ENCODE data around the gene PKMYT1.
A peak's percentile ranks its signal among the peaks of the same experiment; 100 is the strongest.

Gene PKMYT1

GRCh38 chr16:3013998-3014690 is 33.9 kb upstream of the PKMYT1 start:
- no peaks in the 10 kb centered on the region for H3K36me3 ChIP-seq (ENCODE audit: control insufficient read depth, insufficient read depth, low read length)
- no peaks in the 10 kb centered on the region for H3K4me1 ChIP-seq (ENCODE audit: control insufficient read depth, insufficient read depth, low read length)
- peaks cover 9% of the 10 kb centered on the region for H3K27me3 ChIP-seq (ENCODE audit: control insufficient read depth, insufficient read depth, low read length)
- no peak overlapping the region for H3K4me3 ChIP-seq (ENCODE audit: low read length)
- H3K9ac ChIP-seq (ENCODE audit: low read length): no peak overlapping the region
- no peak overlapping the region for H3K27ac ChIP-seq (ENCODE audit: low read depth, low read length)

DNA sequence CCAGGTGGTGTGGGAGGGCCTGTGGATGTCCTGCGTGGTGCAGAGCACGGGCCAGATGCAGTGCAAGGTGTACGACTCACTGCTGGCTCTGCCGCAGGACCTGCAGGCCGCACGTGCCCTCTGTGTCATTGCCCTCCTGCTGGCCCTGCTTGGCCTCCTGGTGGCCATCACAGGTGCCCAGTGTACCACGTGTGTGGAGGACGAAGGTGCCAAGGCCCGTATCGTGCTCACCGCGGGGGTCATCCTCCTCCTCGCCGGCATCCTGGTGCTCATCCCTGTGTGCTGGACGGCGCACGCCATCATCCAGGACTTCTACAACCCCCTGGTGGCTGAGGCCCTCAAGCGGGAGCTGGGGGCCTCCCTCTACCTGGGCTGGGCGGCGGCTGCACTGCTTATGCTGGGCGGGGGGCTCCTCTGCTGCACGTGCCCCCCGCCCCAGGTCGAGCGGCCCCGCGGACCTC is 33.3 kb upstream of the PKMYT1 start:
- H3K4me3 ChIP-seq (ENCODE audit: low read length): no peak overlapping the region
- no peak overlapping the region for H3K9ac ChIP-seq (ENCODE audit: low read length)
- H3K4me1 ChIP-seq (ENCODE audit: control insufficient read depth, insufficient read depth, low read length): no peaks in the 10 kb centered on the region
- no peak overlapping the region for H3K27ac ChIP-seq (ENCODE audit: low read depth, low read length)
- H3K27me3 ChIP-seq (ENCODE audit: control insufficient read depth, insufficient read depth, low read length): peaks cover 12% of the 10 kb centered on the region
- no peaks in the 10 kb centered on the region for H3K36me3 ChIP-seq (ENCODE audit: control insufficient read depth, insufficient read depth, low read length)

DNA sequence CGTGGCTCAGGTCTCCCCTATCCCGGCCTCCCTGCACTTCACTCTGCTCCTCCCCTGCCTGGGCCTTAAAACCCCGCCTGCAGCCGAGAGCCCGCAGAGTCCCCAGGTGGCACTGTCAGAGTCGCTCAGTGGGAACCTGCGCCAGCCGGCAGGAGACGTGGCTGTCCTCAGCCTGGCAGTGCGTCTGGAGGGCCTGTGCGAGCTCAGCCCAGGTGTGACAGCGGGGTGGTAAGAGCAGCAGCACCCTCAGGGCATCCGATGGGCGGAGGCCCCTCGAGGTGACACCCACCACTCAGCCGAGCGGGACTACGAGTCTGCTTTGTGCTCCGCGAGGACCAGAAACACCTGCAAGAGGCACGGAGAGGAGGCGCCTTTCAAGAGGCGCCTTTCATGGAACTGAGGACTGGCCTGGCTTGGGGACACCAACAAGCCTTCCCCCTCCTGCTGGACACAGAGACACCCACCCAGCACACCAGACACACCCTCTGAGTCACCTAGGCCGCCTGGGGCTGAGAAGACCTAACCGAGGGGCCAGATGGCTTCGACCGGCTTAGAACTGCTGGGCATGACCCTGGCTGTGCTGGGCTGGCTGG is 32.7 kb upstream of the PKMYT1 start, which contains the start of gene CLDN9:
TSS of gene CLDN9 (plus strand) at position 96 of the 593 bp plus-strand sequence. CDS start at position 536, 440 bp downstream.
- Histone ChIP-seq H3K36me3 (ENCODE audit: control insufficient read depth, insufficient read depth, low read length) (no peaks in the 10 kb centered on the region), H3K4me1 (ENCODE audit: control insufficient read depth, insufficient read depth, low read length) (no peaks in the 10 kb centered on the region), H3K27me3 (ENCODE audit: control insufficient read depth, insufficient read depth, low read length) (peaks cover 17% of the 10 kb centered on the region), H3K27ac (ENCODE audit: low read depth, low read length) (no peak within 1 kb of the TSS), H3K9ac (ENCODE audit: low read length) (no peak within 1 kb of the TSS), H3K4me3 (ENCODE audit: low read length) (no peak within 1 kb of the TSS)

DNA sequence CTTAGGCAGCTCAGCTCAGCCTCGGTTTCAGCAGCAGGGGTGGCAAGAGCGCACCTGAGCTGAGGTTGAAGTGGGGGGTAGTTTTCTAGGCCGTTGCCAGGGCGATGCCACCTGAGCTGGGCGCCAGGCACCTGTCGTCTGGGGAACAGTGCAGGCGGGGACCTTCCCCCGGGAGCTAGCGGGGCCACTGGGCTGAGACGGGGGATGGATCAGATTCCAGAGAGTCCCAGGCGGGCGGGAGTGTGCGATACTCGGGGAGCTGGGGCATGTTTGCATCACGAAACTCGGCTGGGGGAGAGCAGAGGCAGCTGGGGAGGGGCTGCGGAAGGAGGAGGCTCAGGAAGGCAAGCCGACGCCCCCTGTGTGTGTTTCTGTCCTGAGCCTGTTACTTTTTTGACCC is 32.0 kb upstream of the PKMYT1 start:
- no peak overlapping the region for H3K4me3 ChIP-seq (ENCODE audit: low read length)
- H3K4me1 ChIP-seq (ENCODE audit: control insufficient read depth, insufficient read depth, low read length): no peaks in the 10 kb centered on the region
- no peak overlapping the region for H3K27ac ChIP-seq (ENCODE audit: low read depth, low read length)
- no peak overlapping the region for H3K9ac ChIP-seq (ENCODE audit: low read length)
- H3K27me3 ChIP-seq (ENCODE audit: control insufficient read depth, insufficient read depth, low read length): peaks cover 17% of the 10 kb centered on the region
- H3K36me3 ChIP-seq (ENCODE audit: control insufficient read depth, insufficient read depth, low read length): no peaks in the 10 kb centered on the region

DNA sequence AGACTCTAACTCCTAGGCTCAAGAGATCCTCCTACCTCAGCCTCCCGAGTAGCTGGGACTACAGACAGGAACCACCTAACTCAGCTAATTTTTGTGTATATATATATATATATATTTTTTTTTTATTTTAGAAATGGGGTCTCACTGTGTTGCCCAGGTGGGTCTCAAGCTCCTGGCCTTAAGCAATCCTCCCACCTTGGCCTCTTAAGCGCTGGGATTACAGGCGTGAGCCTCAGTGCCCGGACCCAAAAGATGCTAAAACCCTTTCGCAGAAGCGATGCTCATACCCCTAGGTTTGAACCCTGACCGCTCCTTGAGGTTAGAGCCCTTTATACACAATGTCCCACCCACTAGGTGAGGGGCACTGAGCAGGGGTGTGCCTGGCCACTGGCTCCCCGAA is 30.3 kb upstream of the PKMYT1 start:
- Histone ChIP-seq H3K4me3 (ENCODE audit: low read length) (no peak overlapping the region), H3K27ac (ENCODE audit: low read depth, low read length) (no peak overlapping the region), H3K27me3 (ENCODE audit: control insufficient read depth, insufficient read depth, low read length) (peaks cover 12% of the 10 kb centered on the region), H3K9ac (ENCODE audit: low read length) (no peak overlapping the region), H3K4me1 (ENCODE audit: control insufficient read depth, insufficient read depth, low read length) (no peaks in the 10 kb centered on the region), H3K36me3 (ENCODE audit: control insufficient read depth, insufficient read depth, low read length) (no peaks in the 10 kb centered on the region)

DNA sequence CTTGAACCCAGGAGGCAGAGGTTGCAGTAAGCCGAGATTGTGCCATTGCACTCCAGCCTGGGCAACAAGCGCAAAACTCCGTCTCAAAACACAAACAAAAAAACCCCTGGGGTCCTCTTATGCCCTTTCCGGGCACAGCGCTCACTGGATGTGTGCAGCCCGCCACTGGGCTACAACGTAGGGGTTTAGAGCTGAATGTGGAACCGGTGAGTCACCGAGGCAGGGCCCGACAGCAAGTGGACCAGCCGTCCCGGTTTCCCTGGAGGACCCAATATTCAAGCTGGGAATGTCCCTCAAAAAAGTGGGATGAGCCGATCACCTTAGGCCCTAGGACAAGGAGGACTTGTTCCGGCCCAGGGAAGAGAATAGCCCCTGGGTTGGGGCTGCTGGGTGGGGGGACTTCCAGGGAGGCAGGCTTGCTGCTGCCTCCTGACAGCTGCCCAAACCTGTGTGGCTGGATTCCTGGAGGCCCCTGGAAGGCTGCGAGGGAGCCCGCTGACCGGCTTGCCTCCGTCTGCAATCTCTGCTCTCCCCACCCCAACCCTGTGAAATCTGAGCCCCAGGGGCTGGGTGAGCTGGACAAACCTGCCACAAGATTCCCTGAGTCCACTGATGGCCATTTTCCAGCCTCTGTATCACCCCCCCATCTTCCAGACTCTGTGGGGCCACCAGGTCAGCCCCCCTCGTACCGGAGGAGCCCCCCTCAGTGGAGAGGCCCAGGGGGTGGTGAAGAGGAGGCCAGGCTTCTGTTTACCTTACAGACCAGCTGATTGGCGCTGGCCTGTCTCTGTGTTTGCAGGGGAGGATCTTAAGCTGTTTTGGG is 29.5 kb upstream of the PKMYT1 start:
- Histone ChIP-seq H3K27me3 (ENCODE audit: control insufficient read depth, insufficient read depth, low read length) (peaks cover 12% of the 10 kb centered on the region), H3K4me1 (ENCODE audit: control insufficient read depth, insufficient read depth, low read length) (no peaks in the 10 kb centered on the region), H3K4me3 (ENCODE audit: low read length) (no peak overlapping the region), H3K9ac (ENCODE audit: low read length) (no peak overlapping the region), H3K27ac (ENCODE audit: low read depth, low read length) (no peak overlapping the region), H3K36me3 (ENCODE audit: control insufficient read depth, insufficient read depth, low read length) (no peaks in the 10 kb centered on the region)

- Histone ChIP-seq H3K9ac (ENCODE audit: low read length) (no peak overlapping the region), H3K27ac (ENCODE audit: low read depth, low read length) (no peak overlapping the region), H3K4me1 (ENCODE audit: control insufficient read depth, insufficient read depth, low read length) (no peaks in the 10 kb centered on the region), H3K4me3 (ENCODE audit: low read length) (no peak overlapping the region), H3K36me3 (ENCODE audit: control insufficient read depth, insufficient read depth, low read length) (no peaks in the 10 kb centered on the region), H3K27me3 (ENCODE audit: control insufficient read depth, insufficient read depth, low read length) (peaks cover 12% of the 10 kb centered on the region)
These were observed 28.4 kb upstream of the PKMYT1 start for GRCh38 chr16:3008690-3009037.

DNA sequence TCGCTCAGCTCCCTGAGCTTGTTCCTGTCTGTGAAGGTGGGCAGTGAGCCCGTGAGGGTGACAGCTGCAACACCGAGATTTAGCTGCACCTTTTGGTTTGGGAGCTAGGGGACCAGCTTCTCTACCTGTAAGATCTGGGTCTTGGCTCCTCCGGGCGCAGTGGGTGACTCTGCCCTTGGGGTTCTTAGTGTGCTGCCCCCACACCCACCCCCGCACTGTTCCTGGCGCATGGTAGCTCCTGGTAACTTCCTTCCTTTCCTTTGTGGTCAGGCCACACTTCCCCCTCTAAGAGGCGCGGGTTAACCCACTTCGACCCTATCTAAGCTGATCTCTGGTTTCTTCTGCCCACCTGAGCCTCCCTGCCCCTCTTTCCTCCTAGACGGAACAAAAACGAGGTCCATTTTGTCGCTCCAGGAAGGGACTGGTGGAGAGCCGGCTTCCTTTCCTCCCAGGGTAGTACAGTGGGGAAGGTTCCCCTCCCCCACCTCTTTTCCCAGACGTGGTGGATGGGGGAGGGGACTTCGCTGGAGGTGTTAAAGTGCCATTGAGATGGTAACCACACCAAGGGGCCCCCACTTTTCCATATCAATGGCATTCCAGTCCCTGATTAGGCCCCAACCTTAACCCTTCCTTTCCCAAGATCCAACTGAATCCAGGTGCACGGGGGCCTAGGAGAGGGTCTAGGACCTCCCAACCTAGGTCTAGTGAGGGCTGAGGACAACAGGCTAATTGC is 27.9 kb upstream of the PKMYT1 start:
- Histone ChIP-seq H3K27me3 (ENCODE audit: control insufficient read depth, insufficient read depth, low read length) (peaks cover 12% of the 10 kb centered on the region), H3K4me1 (ENCODE audit: control insufficient read depth, insufficient read depth, low read length) (no peaks in the 10 kb centered on the region), H3K36me3 (ENCODE audit: control insufficient read depth, insufficient read depth, low read length) (no peaks in the 10 kb centered on the region), H3K27ac (ENCODE audit: low read depth, low read length) (no peak overlapping the region), H3K4me3 (ENCODE audit: low read length) (peak overlapping the region; percentile 14), H3K9ac (ENCODE audit: low read length) (no peak overlapping the region)

GRCh38 chr16:3007059-3007956 is 27.1 kb upstream of the PKMYT1 start:
- Histone ChIP-seq H3K4me1 (ENCODE audit: control insufficient read depth, insufficient read depth, low read length) (no peaks in the 10 kb centered on the region), H3K36me3 (ENCODE audit: control insufficient read depth, insufficient read depth, low read length) (no peaks in the 10 kb centered on the region), H3K4me3 (ENCODE audit: low read length) (peak overlapping the region; percentile 14), H3K27ac (ENCODE audit: low read depth, low read length) (no peak overlapping the region), H3K27me3 (ENCODE audit: control insufficient read depth, insufficient read depth, low read length) (peaks cover 10% of the 10 kb centered on the region), H3K9ac (ENCODE audit: low read length) (no peak overlapping the region)

DNA sequence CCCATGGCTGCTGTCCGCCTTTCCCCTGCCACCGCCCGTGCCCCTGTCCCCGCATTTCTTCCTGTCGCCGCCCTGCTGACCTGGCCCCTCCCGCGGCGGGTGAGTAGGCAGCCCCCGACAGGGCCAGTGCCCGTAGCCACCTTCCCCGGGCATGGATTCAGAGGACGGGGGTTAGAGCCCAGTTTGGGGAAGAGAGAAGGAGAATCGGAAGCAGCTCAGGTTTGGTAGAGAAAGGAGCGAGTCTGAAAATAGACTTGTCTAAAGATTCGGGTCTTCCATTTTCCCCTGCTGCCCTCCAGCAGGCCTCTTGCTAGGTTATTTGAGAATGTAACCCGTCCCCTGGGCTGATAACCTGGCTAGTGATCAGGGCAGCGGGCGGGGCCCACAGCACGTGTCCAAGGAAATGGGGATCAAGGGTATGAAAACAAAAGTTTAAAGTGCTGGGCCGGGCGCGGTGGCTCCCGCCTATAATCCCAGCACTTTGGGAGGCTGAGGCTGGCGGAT is 24.6 kb upstream of the PKMYT1 start:
- Histone ChIP-seq H3K9ac (ENCODE audit: low read length) (peak overlapping the region; percentile 28), H3K27me3 (ENCODE audit: control insufficient read depth, insufficient read depth, low read length) (peaks cover 8% of the 10 kb centered on the region), H3K27ac (ENCODE audit: low read depth, low read length) (no peak overlapping the region), H3K36me3 (ENCODE audit: control insufficient read depth, insufficient read depth, low read length) (no peaks in the 10 kb centered on the region), H3K4me1 (ENCODE audit: control insufficient read depth, insufficient read depth, low read length) (no peaks in the 10 kb centered on the region), H3K4me3 (ENCODE audit: low read length) (peak overlapping the region; percentile 58)

DNA sequence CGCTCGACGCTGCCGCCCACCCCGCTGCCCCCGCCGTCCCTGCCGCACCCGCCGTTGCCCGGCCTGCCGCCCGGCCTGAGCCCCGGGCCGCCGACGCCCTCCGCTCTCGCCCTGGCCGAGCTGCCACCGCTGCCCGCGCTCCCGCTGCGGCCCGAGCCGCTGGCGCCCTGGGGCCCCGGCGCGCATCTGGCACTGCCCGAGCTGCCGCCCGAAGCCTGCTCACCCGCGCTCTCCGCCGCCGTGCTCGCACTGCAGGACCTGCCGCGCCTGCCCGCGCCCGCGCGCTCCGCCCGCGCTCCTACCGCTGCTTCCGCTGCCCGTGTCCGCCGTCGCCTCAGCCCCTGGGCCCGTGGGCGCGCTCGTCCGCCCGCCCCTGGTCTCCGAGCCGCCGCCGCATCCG is 24.1 kb upstream of the PKMYT1 start:
- H3K27me3 ChIP-seq (ENCODE audit: control insufficient read depth, insufficient read depth, low read length): peaks cover 8% of the 10 kb centered on the region
- H3K9ac ChIP-seq (ENCODE audit: low read length): no peak overlapping the region
- no peaks in the 10 kb centered on the region for H3K36me3 ChIP-seq (ENCODE audit: control insufficient read depth, insufficient read depth, low read length)
- H3K4me3 ChIP-seq (ENCODE audit: low read length): no peak overlapping the region
- no peak overlapping the region for H3K27ac ChIP-seq (ENCODE audit: low read depth, low read length)
- H3K4me1 ChIP-seq (ENCODE audit: control insufficient read depth, insufficient read depth, low read length): no peaks in the 10 kb centered on the region
